ENCODE measurements around the gene UHMK1.

UHMK1 gene

DNA sequence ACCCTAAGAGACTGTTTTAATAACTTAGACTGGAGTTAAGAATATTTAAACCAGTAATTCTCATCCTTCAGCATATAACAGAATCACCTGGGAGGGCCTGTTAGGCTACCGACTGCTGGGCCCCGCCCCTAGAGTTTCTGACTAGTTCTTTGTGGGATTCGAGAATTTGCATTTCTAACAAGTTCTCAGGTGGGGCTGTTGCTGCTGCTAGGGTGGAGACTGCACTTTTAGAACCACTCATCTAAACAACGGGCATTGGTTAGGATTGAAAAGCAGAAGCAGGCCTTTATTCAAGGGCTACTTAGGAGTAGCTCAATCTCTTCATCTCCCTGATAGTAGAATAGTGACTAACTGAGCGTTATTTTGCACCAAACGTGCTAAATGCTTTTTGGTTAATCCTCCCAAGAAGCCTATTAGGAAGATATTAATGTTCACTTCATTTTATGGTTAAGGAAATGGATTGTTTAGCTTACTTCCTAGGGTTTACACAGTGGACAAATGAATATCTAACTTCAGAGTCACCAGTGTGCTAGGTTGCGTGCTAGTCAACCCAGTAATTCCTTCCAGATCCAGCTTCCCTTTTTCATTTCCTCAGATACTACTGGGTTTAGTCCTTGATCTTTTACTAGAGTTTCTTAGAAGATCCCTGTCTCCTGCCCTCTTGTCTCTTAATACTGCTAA is 32.8 kb downstream of the UHMK1 start:
- no peak for DNase-seq

DNA sequence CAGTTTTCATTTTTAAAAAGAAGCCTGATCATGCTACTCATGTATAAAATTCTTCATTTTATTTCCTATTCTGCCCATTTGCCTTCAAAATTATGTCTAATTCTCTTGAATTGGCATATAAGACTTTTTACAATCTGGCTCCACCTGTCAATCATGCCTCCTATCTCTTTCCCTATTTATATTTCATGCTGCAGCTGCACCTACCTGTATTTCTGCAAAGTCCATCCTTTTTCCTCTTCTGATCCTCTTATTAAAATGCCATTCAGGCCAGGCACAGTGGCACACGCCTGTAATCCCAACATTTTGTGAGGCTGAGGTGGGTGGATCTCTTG is 33.3 kb downstream of the UHMK1 start:
- DNase-seq: no peak

DNA sequence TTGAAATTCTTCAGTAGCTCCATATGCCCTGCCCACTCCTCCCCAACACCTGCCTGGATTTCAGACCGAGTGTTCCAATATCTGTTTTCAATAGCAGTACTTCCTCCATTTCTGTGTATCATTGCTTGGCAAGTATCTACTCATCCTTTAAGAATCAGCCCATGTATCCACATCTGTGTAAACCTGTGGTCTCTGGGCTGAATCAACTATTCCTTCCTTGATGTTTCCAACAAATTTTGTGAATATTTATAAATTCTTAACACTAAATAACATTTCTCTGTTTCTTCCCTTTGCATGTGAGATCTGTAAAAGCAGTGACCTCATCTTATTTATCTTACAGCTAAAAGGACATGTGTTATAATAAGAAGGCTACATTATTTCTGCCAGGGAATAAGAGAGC is 37.9 kb downstream of the UHMK1 start:
- no peak for DNase-seq

DNA sequence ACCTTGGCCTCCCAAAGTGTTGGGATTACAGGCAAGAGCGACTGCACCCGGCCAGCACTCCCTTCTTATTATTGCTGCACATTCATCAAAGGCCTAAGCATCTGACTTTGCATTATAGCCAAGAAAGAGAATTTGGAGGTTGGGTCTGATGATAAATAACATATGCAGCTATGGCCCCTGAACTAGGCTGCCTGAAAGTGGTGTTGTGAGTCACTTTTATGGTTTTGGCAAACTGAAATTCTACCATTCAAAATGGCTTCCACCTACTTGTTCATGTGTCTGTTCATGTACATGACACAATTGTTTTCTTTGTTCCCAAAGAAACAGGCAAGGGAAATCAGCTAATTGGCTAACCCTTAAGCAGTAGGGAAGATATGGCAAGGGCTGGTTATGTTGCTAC is 38.9 kb downstream of the UHMK1 start:
- no peak for DNase-seq

DNA sequence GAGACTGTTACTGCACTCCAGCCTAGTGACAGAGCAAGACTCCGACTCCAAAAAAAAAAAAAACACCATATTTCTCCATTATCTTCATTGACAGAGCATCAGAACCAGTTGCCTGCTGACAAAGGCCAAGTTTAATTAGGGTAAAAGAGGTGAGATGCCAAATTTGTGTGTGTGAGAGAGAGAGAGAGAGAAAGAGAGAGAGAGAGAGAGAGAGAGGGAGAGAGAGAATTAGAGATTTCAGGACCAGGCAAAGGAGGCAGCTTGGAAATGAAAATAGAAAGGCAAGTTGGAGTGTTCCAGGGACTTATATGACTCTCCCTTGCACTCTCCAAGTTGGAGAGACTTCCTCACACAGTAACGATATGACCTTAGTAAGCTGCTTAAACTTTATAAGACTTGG is 39.6 kb downstream of the UHMK1 start:
- DNase-seq: no peak

DNA sequence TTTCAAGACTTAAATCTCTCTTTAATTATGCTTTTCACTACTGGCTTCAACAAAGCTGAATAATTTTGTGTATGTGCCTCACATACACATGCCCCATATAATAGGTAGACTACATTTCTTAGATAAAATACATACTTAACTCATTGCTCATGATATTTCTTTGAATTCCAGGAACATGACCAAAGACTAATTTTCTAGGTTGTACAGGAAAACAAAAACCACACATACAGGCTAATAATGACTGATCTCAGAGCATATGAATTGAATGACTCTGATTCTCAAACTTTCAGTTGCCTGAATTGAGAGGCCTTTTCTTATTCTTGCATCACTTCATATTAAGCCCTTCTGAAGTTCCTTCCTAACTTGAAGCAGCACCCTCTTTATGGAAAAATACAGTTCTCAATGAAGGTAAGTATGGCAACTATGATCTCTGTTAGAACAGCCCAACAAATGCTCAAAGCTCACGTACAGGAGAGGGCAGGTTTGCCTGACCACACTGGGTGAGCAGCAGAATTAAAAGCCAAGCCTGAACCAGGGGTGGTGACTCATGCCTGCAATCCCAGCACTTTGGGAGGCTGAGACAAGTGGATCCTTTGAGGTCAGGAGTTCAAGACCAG is 41.3 kb downstream of the UHMK1 start:
- DNase-seq: no peak

DNA sequence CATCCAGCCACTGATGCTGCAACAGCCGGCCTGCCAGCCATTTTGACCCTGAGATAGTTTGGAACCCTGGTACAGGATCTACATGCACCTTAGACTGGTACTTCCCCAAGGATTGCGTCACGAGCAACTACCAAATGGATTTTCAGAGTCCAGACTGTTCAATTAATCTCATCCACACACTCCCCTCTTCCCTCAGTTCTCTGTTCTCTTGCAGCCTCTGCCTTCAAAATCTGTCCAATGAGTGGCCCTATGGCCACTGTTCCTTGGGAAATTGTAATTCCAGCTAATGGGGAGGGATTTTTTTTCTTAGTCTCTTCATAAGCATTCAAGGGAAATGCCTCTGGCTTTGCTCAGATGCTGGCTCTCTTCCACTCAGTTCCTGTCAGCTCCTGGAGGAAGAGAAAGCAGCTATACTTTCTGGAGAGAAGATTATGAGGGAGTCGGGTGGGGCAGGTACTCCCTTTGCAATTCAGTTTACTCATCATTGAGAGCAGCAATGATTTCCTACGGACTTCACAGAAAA is 44.1 kb downstream of the UHMK1 start:
- DNase-seq: no peak

DNA sequence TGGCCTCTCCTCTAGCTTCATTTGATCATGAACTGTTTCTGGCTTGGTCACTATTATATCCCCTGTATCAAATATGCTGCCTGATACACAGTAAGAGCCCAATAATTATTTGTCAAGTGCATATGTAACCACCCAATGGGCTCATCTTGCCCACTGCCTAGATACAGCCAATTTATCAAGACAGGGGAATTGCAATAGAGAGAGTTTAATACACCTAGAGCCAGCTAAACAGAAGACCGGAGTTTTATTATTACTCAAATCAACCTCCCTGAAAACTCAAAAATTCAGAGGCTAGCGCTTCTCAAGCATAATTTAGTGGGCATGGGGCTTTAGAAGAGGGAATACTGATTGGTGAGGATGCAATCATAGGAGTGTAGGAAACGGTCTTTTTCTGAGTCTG is 45.6 kb downstream of the UHMK1 start:
- no peak for DNase-seq

DNA sequence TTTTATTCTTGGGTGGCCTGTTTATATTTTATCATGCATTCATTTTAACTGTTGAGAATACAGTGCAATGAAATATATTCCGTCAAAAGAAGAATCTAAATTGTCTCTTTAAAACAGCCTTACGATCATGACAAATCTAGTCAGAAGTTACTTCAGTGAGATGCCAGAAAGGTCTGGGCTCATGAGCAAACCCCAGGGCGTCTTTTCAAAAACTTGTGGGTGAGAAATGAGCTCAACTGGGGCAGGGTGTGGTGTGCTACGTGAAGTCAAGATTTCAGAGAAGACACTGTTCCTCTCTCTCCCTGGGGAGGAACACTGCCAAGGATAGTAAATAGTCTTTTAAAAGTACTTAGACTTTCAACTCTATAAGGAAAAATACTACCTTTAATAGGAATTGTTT is 50.6 kb downstream of the UHMK1 start:
- peak; percentile 45 for DNase-seq

DNA sequence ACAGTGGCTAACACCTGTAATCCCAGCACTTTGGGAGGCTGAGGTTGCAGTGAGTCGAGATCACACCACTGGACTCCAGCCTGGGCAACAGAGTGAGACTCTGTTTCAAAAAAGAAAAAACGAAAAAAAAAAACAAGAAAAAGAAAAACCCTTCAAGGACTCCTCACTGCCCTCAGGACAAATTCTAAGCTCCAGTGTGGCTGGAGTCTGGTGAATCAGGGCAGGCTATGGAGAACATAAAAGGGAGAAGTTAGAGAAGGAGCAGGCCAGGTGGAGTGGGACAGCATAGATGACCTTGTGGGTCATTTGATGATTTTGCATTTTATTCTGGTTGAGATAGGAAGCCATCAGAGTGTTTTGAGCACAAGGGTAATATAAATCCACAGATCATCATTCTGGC is 51.4 kb downstream of the UHMK1 start:
- DNase-seq: no peak

DNA sequence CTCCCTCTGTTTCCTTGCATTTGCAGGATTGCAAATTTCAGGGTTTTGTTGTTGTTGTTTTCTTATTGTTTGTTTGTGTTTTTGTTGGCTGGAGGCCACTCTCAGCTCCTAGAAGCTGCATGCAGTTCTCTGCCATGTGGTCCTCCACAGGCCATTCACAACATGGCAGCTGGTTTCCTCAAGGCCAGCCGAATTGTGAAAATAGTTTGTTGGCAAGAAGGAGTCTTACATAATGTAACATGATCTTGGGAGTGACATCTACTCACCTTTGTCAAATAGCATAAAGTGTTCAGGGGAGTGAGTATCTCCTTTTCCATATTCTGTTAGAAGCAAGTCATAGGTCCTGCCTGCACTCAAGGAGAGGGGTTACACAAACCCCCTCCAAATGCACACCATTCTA is 53.3 kb downstream of the UHMK1 start:
- DNase-seq: no peak

DNA sequence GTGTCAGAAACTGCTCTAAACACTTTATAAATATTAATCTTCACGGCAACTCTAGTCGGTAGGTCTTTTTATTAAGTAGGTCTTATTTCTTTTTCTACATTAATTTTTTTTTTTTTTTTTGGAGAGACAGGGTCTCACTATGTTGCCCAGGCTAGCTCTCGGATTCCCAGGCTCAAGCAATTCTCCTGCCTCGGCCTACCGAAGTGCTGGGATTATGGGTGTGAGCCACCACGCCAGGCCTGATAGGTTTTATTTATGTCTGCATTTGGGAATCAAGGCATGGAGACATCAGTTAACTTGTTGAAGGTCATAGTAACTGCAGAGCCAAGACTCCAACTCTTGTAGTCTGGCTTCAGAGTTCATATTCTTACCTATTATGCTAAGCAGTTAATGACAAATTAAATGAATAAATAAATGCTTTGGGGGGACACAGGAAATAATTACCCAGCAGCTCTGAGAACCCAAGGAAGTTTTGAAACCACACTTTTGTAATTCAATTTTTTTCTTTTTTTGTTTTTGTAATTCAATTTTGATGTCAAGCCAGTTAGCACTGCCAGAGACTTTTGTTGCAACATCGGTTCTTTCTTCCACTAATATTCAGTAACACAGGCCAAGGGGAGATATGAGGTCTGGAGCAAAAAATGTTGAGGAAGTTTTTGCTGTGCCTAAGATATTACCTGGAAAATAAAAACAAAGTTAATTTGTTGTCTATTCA is 54.5 kb downstream of the UHMK1 start:
- no peak for DNase-seq

DNA sequence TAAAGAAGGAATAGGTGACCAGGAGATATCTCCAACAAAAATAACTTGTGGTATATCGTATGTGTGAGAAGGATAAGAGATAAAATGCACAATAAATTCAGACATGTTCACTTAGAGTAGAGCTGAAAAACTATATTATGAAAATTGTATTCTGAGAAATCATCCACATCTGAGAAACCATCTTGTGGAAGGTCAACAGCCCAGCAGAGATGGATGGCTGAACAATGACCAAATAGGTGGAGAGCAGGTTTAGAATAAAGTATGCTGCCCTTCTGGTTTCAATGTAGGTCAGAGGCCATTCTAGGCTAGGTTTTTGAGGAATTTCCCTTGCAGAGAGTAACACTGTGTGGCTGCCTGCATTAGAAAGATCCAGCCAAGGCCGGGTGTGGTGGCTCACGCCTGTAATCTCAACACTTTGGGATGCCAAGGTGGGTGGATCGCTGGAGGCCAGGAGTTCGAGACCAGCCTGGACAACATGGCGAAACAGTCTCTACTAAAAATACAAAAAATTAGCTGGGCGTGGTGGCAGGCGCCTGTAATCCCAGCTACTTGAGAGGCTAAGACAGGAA is 55.1 kb downstream of the UHMK1 start:
- DNase-seq: no peak

DNA sequence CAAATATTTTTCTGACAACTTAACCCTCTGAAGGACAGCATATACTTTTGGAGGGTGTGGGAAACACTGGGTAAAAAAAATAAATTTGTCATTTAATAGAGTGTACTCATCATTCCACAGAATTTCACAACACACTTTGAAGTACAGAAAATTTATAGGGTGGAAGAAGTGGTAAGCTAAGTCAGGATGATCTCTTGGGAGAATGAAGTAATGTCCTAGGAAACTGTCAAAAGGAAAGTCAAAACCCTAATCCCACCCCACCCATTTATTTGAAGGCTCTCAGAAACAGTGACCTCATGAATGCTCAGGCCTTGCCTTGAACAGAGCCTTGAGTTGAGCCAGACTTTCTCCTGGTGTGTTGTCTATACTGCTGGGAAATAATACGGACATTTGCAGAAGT is 56.6 kb downstream of the UHMK1 start:
- no peak for DNase-seq

DNA sequence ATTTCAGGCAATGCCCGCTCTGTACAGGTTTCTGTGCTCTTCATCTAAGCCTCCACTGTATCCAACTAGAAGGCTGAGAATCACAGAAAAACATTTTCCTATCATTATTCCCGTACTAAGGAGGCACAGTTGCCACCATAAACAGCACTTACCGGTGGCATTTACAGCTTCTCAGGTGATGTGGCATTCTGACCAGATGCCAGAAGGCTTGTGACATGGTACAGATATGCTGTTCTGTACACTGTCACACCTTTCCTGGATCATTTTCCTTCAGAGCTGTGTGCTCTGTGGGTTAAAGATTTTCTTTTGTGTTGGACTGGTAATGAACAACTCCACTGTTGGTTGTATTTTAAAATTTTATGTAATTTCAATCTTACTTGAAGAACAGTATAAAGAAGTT is 59.9 kb downstream of the UHMK1 start:
- no peak for DNase-seq

DNA sequence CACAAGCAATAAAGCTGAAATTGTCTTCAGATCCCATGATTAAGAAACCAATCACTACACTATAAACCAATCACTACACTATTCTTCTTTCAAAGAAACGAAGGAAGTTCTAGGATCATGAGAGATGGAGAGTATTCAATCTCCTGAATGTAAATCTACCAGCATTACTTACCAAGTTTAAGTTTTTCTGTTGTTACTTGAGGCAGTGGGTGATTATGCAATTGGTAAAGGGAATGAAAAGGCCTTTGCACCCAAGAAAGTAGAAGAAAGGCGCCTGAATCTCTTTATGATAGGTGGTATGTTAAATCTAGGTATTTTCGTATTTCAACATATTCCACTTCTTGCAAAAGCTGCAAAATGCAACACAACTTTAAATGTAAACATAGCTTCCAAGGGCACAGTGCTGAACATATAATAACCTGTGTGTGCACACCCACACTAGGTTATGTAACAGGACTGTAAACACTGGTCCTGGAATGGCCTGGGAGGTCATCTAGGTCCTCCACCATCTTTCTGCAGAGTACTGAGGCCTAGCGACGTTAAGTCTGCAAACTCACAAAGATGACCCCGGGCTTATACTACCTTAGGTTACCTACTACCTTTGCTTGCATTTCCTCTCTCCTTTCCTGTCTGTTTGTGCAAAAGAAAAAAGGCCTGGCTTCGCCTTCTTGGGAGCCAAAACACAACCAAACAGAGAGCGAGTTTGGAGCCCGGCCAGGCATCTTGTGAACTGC is 62.9 kb downstream of the UHMK1 start:
- no peak for DNase-seq

DNA sequence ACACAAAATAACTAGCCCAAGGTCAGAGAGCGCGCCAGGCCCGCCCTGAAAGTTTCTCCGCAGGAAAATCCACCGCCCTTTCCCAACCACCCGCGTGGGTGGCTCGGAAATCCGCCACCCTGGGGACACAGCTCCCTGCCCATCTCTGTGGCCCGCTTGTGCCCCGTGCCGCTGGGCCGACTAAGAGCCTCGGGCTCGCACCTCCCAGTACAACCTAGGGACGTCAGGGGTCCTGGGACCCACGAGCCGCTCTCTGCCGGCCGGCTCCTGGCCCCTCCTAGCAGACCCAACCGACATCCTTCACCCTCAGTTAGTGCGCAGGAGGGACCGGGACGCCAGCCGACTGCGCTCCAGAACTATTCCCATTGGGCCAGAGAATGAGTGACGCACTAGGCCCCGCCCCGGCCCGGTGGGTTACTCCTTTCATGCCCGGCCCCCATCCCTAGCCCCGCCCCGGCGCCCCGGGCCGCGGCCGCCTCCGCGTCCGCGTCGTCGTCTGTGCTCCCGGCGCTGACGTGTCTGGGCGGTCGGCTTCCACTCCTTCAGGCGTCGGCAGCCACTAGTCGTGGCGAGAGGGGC is 63.5 kb downstream of the UHMK1 start:
- DNase-seq: peak; percentile 96

DNA sequence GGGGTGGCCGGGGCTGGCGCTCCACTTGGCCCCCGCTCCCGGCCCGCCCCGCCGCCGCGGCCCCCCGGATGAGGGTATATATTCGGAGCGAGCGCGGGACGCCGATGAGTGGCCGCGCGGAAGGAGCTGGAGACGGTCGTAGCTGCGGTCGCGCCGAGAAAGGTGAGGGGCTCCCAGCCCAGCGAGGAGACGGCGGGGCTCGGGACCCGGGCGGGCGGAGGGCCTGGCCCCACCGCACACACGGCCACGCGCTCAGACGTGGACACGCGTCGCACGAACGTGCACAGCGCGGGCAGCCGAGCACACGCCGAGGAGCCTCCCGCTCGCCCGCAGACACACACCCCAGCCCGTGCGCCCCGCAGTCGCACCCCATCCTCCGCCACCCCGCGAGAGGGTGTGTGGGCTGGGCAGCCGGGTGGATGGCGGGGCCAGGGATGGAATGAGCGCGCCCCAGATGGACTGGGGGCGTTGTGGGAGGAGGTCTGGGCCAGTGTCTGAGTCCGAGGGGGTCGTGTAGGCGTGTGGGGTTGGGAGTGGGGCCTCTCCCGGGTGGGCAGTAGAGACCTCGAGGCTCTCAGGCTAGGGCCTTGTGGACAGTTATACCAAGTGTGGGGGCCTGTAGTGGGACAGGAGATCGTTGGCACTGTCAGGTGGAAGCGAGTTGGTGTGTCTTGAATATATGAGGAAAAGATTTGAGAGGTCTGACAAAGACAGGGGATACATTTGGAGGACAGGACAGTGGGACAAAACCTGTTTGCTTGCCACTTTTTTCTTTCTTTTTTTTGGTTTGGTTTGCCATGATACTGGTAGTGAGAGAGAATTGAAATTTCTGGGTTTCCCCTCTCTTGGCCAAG is 64.2 kb downstream of the UHMK1 start, which contains the start of gene UAP1:
Gene UAP1, plus strand, starts transcription at position 107 of the 854 bp plus-strand sequence. CDS start 4,347 bp downstream, outside the sequence.
- DNase-seq: peak; percentile 1

DNA sequence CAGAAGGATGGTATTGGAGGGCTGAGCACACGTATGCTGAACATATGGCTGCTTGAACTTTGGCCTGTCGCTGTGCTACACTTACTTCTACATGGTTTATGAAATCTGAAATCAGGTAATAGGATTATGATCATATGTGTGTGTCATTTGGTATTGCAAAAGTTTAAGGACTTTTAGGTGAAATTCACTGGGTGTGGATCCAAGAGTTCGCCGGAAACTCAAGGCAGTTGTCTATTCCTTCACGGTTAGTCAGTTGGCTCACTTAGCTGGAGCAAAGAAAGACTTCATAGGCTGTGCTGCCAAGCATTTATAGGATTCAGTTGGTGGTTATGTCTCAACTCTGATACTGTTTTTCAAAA is 64.8 kb downstream of the UHMK1 start:
- DNase-seq: no peak

DNA sequence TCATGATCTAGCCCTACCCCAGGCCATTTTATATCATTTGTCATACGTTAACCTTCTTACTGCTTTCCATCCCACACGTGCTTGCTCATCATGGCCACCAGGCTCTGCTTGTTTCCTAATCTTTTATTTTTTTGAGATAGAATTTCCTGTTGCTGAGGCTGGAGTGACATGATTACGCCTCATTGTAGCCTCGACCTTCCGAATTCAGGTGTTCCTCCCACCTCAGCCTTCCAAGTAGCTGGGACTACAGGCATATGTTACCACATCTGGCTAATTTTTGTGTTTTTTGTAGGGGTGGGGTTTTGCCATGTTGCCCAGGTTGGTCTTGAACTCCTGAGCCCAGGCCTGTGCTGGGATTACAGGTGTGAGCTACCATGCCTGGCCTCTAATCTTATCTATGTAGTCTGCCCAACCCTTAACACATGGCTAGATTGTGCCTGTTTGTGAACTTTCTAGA is 67.2 kb downstream of the UHMK1 start:
- no peak for DNase-seq

DNA sequence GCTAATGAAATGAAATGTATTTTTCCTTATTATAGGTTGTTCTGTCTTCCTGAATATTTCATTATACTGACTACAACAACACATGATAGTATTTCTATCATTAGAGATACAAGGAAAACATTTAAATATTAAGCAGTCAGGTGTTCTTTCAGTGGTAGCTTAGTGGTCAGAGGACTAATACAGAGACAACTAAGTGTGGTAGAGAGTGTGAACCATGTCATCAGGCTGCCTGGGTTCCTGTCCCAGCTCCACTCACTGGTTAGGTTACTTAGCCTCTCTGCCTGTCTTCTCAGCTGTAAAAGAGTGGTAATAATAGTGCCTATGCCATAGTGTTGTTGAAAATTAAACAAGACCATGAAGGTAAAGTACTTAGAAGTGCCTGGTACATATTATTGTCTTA is 67.8 kb downstream of the UHMK1 start:
- DNase-seq: no peak

DNA sequence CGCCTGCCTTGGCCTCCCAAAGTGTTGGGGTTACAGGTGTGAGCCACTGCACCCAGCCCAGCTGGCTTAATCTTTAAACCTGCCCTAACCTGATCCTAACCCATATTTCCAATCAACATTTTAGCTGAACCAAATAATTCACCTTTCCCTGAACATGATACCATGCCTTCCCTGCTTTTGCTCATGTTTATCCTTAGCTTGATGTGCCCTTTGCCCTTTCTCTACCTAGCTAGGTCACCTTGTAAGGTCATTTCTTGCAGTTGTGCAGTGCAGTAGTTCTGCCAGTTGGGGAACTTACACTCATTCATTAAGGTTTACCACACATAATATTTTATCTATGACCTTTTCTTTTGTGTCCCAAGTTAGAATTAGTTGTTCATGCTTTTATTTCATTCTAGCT is 69.3 kb downstream of the UHMK1 start:
- DNase-seq: no peak

Data from CD4-positive, alpha-beta T cell treated with Interleukin-4 for 4 hours (primary cell).